ENCODE data around the gene MECP2.

Gene MECP2

GRCh38 chrX:154050113-154050495 lies 47.4 kb downstream of the MECP2 start:
- no peak for ATAC-seq
- TF ChIP-seq GLIS3 (CRISPR knock-in tag; IDR thresholded peaks at IDR 0.05) (no peak), SNAI2 (CRISPR knock-in tag; IDR thresholded peaks at IDR 0.05) (no peak), RARB (CRISPR knock-in tag; IDR thresholded peaks at IDR 0.05) (no peak), ZFP3 (CRISPR knock-in tag; IDR thresholded peaks at IDR 0.05) (no peak), ZNF565 (CRISPR knock-in tag; conservative IDR thresholded peaks at IDR 0.05; ENCODE audit: low read depth) (no peak)
- TF ChIP-seq, protein P1, sequence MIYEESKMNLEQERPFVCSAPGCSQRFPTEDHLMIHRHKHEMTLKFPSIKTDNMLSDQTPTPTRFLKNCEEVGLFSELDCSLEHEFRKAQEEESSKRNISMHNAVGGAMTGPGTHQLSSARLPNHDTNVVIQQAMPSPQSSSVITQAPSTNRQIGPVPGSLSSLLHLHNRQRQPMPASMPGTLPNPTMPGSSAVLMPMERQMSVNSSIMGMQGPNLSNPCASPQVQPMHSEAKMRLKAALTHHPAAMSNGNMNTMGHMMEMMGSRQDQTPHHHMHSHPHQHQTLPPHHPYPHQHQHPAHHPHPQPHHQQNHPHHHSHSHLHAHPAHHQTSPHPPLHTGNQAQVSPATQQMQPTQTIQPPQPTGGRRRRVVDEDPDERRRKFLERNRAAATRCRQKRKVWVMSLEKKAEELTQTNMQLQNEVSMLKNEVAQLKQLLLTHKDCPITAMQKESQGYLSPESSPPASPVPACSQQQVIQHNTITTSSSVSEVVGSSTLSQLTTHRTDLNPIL (CRISPR knock-in tag; IDR thresholded peaks at IDR 0.05; ENCODE audit: low read depth) = no peak

- TF ChIP-seq, protein P1 (CRISPR knock-in tag; IDR thresholded peaks at IDR 0.05; ENCODE audit: low read depth) = no peak
- TF ChIP-seq CSDC2 (CRISPR knock-in tag; IDR thresholded peaks at IDR 0.05) (no peak), ZC3H10 (CRISPR knock-in tag; IDR thresholded peaks at IDR 0.05) (no peak), PATZ1 (CRISPR knock-in tag; IDR thresholded peaks at IDR 0.05; ENCODE audit: borderline replicate concordance) (no peak), CSRNP3 (CRISPR knock-in tag; IDR thresholded peaks at IDR 0.05) (no peak), ZFP30 (CRISPR knock-in tag; IDR thresholded peaks at IDR 0.05) (no peak), GLIS3 (CRISPR knock-in tag; IDR thresholded peaks at IDR 0.05) (no peak), PPARA (CRISPR knock-in tag; IDR thresholded peaks at IDR 0.05; ENCODE audit: borderline replicate concordance) (no peak), RARB (CRISPR knock-in tag; IDR thresholded peaks at IDR 0.05) (no peak), ZNF70 (CRISPR knock-in tag; IDR thresholded peaks at IDR 0.05) (no peak), ESRRG (CRISPR knock-in tag; IDR thresholded peaks at IDR 0.05) (no peak)
- TF ChIP-seq, protein P2, sequence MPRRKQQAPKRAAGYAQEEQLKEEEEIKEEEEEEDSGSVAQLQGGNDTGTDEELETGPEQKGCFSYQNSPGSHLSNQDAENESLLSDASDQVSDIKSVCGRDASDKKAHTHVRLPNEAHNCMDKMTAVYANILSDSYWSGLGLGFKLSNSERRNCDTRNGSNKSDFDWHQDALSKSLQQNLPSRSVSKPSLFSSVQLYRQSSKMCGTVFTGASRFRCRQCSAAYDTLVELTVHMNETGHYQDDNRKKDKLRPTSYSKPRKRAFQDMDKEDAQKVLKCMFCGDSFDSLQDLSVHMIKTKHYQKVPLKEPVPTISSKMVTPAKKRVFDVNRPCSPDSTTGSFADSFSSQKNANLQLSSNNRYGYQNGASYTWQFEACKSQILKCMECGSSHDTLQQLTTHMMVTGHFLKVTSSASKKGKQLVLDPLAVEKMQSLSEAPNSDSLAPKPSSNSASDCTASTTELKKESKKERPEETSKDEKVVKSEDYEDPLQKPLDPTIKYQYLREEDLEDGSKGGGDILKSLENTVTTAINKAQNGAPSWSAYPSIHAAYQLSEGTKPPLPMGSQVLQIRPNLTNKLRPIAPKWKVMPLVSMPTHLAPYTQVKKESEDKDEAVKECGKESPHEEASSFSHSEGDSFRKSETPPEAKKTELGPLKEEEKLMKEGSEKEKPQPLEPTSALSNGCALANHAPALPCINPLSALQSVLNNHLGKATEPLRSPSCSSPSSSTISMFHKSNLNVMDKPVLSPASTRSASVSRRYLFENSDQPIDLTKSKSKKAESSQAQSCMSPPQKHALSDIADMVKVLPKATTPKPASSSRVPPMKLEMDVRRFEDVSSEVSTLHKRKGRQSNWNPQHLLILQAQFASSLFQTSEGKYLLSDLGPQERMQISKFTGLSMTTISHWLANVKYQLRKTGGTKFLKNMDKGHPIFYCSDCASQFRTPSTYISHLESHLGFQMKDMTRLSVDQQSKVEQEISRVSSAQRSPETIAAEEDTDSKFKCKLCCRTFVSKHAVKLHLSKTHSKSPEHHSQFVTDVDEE (CRISPR knock-in tag; IDR thresholded peaks at IDR 0.05) = no peak
- ATAC-seq = no peak
Measured at GRCh38 chrX:154049209-154050112, 48.1 kb downstream of the MECP2 start.

DNA sequence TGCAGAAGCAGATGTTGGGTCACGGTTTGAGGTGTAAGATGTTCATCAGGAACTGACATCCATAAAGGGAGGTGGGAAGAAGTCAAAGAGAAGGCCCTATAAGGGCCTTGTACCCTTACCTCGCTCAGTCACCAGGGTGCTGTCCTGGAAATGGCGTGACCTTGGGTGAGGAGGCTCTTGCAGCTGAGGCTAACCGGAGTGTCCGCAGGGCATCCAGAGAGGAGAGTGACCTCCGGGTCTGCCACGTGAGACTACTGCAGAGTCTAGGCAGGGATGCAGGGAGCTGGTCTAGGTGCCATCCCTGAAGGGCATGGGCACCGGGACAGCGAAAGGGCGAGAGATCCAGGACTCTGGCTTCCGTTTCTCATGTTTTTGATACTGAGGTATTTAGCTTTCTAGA lies 49.1 kb downstream of the MECP2 start:
- no peak for ATAC-seq

More for the DNA sequence above, 49.1 kb downstream of the MECP2 start:
- no peak for TF ChIP-seq SNAI2 (CRISPR knock-in tag; IDR thresholded peaks at IDR 0.05)
- TF ChIP-seq CSRNP3 (CRISPR knock-in tag; IDR thresholded peaks at IDR 0.05) = no peak
- TF ChIP-seq ARNTL (CRISPR knock-in tag; IDR thresholded peaks at IDR 0.05; ENCODE audit: borderline replicate concordance, low read depth) = no peak
- TF ChIP-seq BACH2 (CRISPR knock-in tag; IDR thresholded peaks at IDR 0.05; ENCODE audit: borderline replicate concordance) = no peak
- no peak for TF ChIP-seq ISL1 (CRISPR knock-in tag; IDR thresholded peaks at IDR 0.05)
- no peak for TF ChIP-seq ZFP3 (CRISPR knock-in tag; IDR thresholded peaks at IDR 0.05)
- TF ChIP-seq TOX (CRISPR knock-in tag; IDR thresholded peaks at IDR 0.05; ENCODE audit: borderline replicate concordance) = no peak
- no peak for TF ChIP-seq POU6F1 (CRISPR knock-in tag; IDR thresholded peaks at IDR 0.05; ENCODE audit: borderline replicate concordance, low read depth)
- TF ChIP-seq ESRRG (CRISPR knock-in tag; IDR thresholded peaks at IDR 0.05) = no peak
- TF ChIP-seq, protein P2 (CRISPR knock-in tag; IDR thresholded peaks at IDR 0.05) = no peak
- no peak for TF ChIP-seq GLIS3 (CRISPR knock-in tag; IDR thresholded peaks at IDR 0.05)
- no peak for TF ChIP-seq OSR1 (CRISPR knock-in tag; IDR thresholded peaks at IDR 0.05)

All from SK-N-SH treated with all-trans-retinoic acid at 6 μM for 48 hours (cell line).